ENCODE data around the gene ARVCF. TPM values are rescaled to one million over a fixed set of nuclear protein-coding genes. Genes with fewer than 3 reads are reported as not detected.
A peak's percentile ranks its signal among the peaks of the same experiment; 100 is the strongest.

ARVCF gene
- total and polyA plus RNA-seq, 9 of the 15 experiments (the other 6 are each of a cell fraction or from before 2014, with no cell fraction given), result 0.03 to 97.4 (median 15.6) TPM

DNA sequence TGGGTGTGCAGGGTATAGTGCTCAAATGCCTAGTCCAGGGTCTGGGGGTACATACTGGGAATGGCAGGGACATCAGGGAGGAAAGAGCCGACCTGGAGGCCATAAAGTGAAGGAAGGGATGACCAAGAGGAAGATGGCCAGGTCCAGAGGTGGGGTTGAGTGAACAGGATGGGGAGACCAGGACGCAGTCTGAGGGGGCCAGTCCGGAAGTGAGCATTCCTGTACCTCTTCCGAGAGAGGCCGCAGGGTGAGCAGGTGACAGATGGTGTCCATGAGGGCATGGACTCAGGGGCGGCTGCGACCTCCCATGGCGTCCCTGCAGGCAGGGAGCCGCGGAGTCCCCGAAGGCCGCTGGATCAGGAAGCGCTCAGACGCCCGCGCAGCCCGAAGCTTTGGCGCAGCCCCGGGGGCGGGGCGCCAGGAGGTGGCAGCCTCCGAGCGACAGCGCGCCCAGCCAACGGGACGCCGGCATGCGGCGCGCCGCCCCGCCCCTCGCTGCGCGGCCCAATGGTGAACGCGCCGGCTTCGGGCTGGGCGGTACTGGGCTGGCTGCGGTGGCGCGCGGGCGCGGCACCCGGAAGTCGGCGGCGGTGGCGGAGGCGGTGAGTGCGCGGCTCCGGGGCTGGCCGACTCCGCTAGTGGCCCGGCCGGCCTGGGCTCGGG lies 4.0 kb upstream of the ARVCF start, which contains the start of gene TANGO2 (continued):
- TF ChIP-seq ZBTB5 (IDR thresholded peaks at IDR 0.05), result no peak
- TF ChIP-seq, protein P1, sequence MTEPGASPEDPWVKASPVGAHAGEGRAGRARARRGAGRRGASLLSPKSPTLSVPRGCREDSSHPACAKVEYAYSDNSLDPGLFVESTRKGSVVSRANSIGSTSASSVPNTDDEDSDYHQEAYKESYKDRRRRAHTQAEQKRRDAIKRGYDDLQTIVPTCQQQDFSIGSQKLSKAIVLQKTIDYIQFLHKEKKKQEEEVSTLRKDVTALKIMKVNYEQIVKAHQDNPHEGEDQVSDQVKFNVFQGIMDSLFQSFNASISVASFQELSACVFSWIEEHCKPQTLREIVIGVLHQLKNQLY (CRISPR knock-in tag; conservative IDR thresholded peaks at IDR 0.05), result 0 out of 4 replicates have a peak, but pooled peaks of 1 of the 2 experiments have one; percentile 46
- no peak for TF ChIP-seq MEF2A (IDR thresholded peaks at IDR 0.05; ENCODE audit: control insufficient read depth, low read depth, low read length)
- TF ChIP-seq, protein P2, sequence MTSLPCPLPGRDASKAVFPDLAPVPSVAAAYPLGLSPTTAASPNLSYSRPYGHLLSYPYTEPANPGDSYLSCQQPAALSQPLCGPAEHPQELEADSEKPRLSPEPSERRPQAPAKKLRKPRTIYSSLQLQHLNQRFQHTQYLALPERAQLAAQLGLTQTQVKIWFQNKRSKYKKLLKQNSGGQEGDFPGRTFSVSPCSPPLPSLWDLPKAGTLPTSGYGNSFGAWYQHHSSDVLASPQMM (CRISPR knock-in tag; IDR thresholded peaks at IDR 0.05), result no peak
- TF ChIP-seq, protein P3, sequence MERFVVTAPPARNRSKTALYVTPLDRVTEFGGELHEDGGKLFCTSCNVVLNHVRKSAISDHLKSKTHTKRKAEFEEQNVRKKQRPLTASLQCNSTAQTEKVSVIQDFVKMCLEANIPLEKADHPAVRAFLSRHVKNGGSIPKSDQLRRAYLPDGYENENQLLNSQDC (CRISPR knock-in tag; IDR thresholded peaks at IDR 0.05), result peak; percentile 12; the same call in 1 of the 2 replicates
- TF ChIP-seq TAF9B (IDR thresholded peaks at IDR 0.05; ENCODE audit: partially characterized antibody), result no peak
- TF ChIP-seq NFYB (IDR thresholded peaks at IDR 0.05; ENCODE audit: extremely low read depth, insufficient read length), result no peak
- no peak for TF ChIP-seq MBD1 (CRISPR knock-in tag; IDR thresholded peaks at IDR 0.05)
- no peak for TF ChIP-seq SNRNP70 (optimal IDR thresholded peaks at IDR 0.05; ENCODE audit: low read depth, low read length)
- TF ChIP-seq ZNF740 (CRISPR knock-in tag; IDR thresholded peaks at IDR 0.05), result no peak
- no peak for TF ChIP-seq ZNF740 (tag; IDR thresholded peaks at IDR 0.05)
- TF ChIP-seq ZKSCAN8 (CRISPR knock-in tag; IDR thresholded peaks at IDR 0.05), result no peak
- TF ChIP-seq ZKSCAN1 (IDR thresholded peaks at IDR 0.05; ENCODE audit: low read depth, low read length), result peak; percentile 23; the same call in 1 of the 2 replicates
- no peak for TF ChIP-seq ZNF184 (CRISPR knock-in tag; IDR thresholded peaks at IDR 0.05)
- 0 out of 2 replicates have a peak, but pooled peaks have one; percentile 54 for TF ChIP-seq ATF4 (CRISPR knock-in tag; IDR thresholded peaks at IDR 0.05)
- no peak for TF ChIP-seq ZSCAN29 (IDR thresholded peaks at IDR 0.05)
- no peak for TF ChIP-seq PRPF4 (IDR thresholded peaks at IDR 0.05; ENCODE audit: insufficient read depth, low read depth, low read length, poor library complexity, severe bottlenecking)

Data from K562 (cell line).